Spleen (tissue), 11 donors: ENCODE measurements around the gene ZNF700. TPM values are rescaled to one million over a fixed set of nuclear protein-coding genes. Genes with fewer than 3 reads are reported as not detected.

Source experiments
- DNase-seq: peaks from one replicate; pipeline ENCODE4 v3.0.0-alpha.2; 2020
- H3K27ac ChIP-seq, 8 donors: fragments of 200-600 bp; sonication (generic) in 7 of 8; 1 replicate in 4 of 8; 2 replicates in 4 of 8; pipeline versions ENCODE4 v1.5.0 to v1.8.0; 2016 to 2021; ENCODE audit warnings: inconsistent platforms in 4 of 8, mild to moderate bottlenecking in 4 of 8, moderate library complexity in 1 of 8
- H3K27me3 ChIP-seq, 7 donors: fragments of 200-600 bp; sonication (generic) in 6 of 7; replicated peaks in 1 of 7; 1 replicate in 4 of 7; 2 replicates in 3 of 7; pipeline versions ENCODE4 v1.5.0 to v1.8.0; 2016 to 2021; ENCODE audit warnings: inconsistent platforms in 3 of 7, mild to moderate bottlenecking in 1 of 7
- H3K36me3 ChIP-seq, 6 donors: fragments of 200-600 bp; sonication (generic) in 5 of 6; 1 replicate in 4 of 6; 2 replicates in 2 of 6; pipeline versions ENCODE4 v1.5.0 to v1.8.0; 2016 to 2021; ENCODE audit warnings: inconsistent platforms in 2 of 6
- H3K4me1 ChIP-seq, 6 donors: fragments of 200-600 bp; sonication (generic) in 5 of 6; 1 replicate in 3 of 6; 2 replicates in 3 of 6; pipeline versions ENCODE4 v1.5.0 to v1.8.0; 2016 to 2021; ENCODE audit warnings: inconsistent platforms in 3 of 6
- H3K4me3 ChIP-seq, 8 donors: fragments of 200-600 bp; sonication (generic) in 7 of 8; 1 replicate in 4 of 8; 2 replicates in 4 of 8; pipeline versions ENCODE4 v1.5.0 to v1.8.0; 2016 to 2021; ENCODE audit warnings: inconsistent platforms in 4 of 8, mild to moderate bottlenecking in 4 of 8, moderate library complexity in 2 of 8
- H3K9me3 ChIP-seq, 8 donors: fragments of 200-600 bp; sonication (generic) in 7 of 8; 1 replicate in 4 of 8; 2 replicates in 4 of 8; pipeline versions ENCODE4 v1.5.0 to v1.8.0; 2016 to 2021; ENCODE audit warnings: inconsistent platforms in 4 of 8
- CTCF ChIP-seq, 11 experiments: fragments of 200-600 bp in 7 of 11; fragments of 450-650 bp in 4 of 11; sonication (generic) in 4 of 11; IDR thresholded peaks in 8 of 11; conservative IDR thresholded peaks in 3 of 11; 1 replicate in 7 of 11; 2 replicates in 4 of 11; pipeline versions ENCODE4 v1.4.0 to v1.8.0; 2016 to 2021; ENCODE audit warnings: antibody characterized with exemption in 11 of 11, inconsistent platforms in 4 of 11, mild to moderate bottlenecking in 1 of 11
- POLR2A ChIP-seq, 3 donors: fragments of 450-650 bp; IDR thresholded peaks; one replicate each; pipeline ENCODE4 v1.5.1; 2017; ENCODE audit warnings: antibody characterized with exemption in 3 of 3, mild to moderate bottlenecking in 1 of 3
- POLR2AphosphoS5 ChIP-seq, 3 donors: sonication (generic); formaldehyde crosslinking; IDR thresholded peaks; one replicate each; pipeline ENCODE4 v1.5.1; 2017; ENCODE audit warnings: antibody characterized with exemption in 3 of 3
- WGBS, 5 donors: extraction: QIAGEN DNeasy Blood & Tissue Kit in 3 of 5; methylation state at CpG; one replicate each; pipeline versions ENCODE4 v1.1.5 to v1.1.7; 2013 to 2018; 5-methylcytosine and 5-hydroxymethylcytosine counted together
- intact Hi-C: fragments of 100-400 bp; cut with DNase I; formaldehyde crosslinking; loops from one replicate; pipeline ENCODE4 v1.15.0; 2023; ENCODE audit warnings: low total_unique reads
- polyA plus RNA-seq, 3 donors: library from polyadenylated mRNA; stranded (reverse); fragments of 200-250 nt; gene quantifications; one replicate each; pipeline ENCODE4 v1.2.1, GENCODE V29; 2013
- total RNA-seq, 7 donors: library from RNA; depleted of rRNA in 3 of 7; stranded (reverse); fragments of >200 nt in 3 of 7; fragmentation: NEBNext Ultra II Directional in 4 of 7; extraction: Animal tissue kit (Norgen Biotek cat#: 25700) in 4 of 7; gene quantifications; one replicate each; pipeline versions ENCODE4 v1.1.0 to v1.2.1, GENCODE V29; 2016 to 2021
- donor health status: healthy with polysubstance abuse.
- donor health status: DM: no; HTN: no; CAD: no; lungs with moderate emphysema.
- donor health status: DM: no; HTN: no; CAD: no.
- donor health status: Bipolar disorder and iron deficiency.
- donor health status: healthy.
- donor health status: DM: no; HTN: no; CAD: no.
- donor health status: DM: yes; HTN: yes; CAD: no.

Gene ZNF700
- total and polyA plus RNA-seq, 10 donors, result 12.2 to 34.0 (median 24.3) TPM

DNA sequence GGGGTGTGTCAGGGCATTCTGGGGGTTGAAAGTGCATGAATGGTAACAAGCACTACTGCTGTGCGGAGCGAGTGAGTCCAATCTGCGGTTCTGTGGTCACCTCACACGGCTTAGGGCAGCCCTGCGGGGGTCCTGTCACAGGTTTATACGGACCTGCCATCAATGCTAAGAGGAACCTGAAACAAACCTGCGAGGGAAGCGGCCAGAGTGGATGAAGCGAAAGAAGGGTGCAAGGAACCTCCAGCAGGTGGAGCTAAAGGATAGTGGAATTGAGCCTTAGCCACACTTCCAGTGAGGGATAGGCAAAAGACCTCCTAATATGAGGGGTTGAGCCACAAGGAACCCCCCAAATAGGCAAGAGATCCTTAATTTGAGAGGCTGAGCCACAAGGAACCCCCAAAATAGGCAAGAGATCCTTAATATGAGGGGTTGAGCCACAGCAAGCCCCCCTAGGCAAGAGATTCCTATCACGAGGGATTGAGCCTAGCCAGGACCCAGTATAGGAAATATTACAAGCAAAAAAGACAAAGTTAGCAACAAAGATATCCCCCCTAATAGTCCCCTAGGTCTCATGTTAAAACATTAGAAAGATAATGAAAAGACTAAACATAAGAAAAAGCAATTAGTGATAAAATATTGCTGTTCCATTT, 43.6 kb upstream of the ZNF700 start:
- intact Hi-C loops, result loop anchor here (2.0 kb wide), 1 partner anchor 108 kb away; no protein-coding TSS in a partner anchor
- WGBS, 5 donors, result 15 to 25% (median 19%) methylated on average over 10 of the region's 10 CpGs
- Histone ChIP-seq H3K36me3 (no peaks in the 10 kb centered on the region), H3K4me1 (peaks cover 0 to 5% (median 2%) of the 10 kb centered on the region in 6 donors), H3K4me3 (peak overlapping the region in 1 of 8 donors; percentile 21), H3K27ac (no peak overlapping the region), H3K9me3 (peaks cover 0 to 13% (median 7%) of the 10 kb centered on the region in 8 donors), H3K27me3 (no peaks in the 10 kb centered on the region)
- TF ChIP-seq CTCF (IDR thresholded peaks at IDR 0.05 in 8 of 11, conservative IDR thresholded peaks at IDR 0.05 in 3 of 11), result peak; percentile 41 to 82 (median 74)
- TF ChIP-seq POLR2AphosphoS5 (IDR thresholded peaks at IDR 0.05), result no peak
- peak; percentile 75 for DNase-seq

- H3K27me3 ChIP-seq, result peaks cover 0 to 2% (median 0%) of the 10 kb centered on the region in 7 donors
- TF ChIP-seq CTCF (IDR thresholded peaks at IDR 0.05 in 8 of 11, conservative IDR thresholded peaks at IDR 0.05 in 3 of 11) (no peak), POLR2AphosphoS5 (IDR thresholded peaks at IDR 0.05) (no peak), POLR2A (IDR thresholded peaks at IDR 0.05) (no peak)
- no peak overlapping the region for H3K4me3 ChIP-seq
- no peak overlapping the region for H3K27ac ChIP-seq
- no peaks in the 10 kb centered on the region for H3K36me3 ChIP-seq
- peaks cover 0 to 18% (median 7%) of the 10 kb centered on the region in 8 donors for H3K9me3 ChIP-seq
- intact Hi-C loops, result no loop called here
- no peak for DNase-seq
- WGBS, 5 donors, result 32 to 41% (median 37%) methylated on average over 2 of the region's 2 CpGs
- peaks cover 0 to 12% (median 5%) of the 10 kb centered on the region in 6 donors for H3K4me1 ChIP-seq
Measured at GRCh38 chr19:11882606-11883005, 42.3 kb upstream of the ZNF700 start.

GRCh38 chr19:11887234-11887610, 37.7 kb upstream of the ZNF700 start:
- peaks cover 0 to 6% (median 0%) of the 10 kb centered on the region in 7 donors for H3K27me3 ChIP-seq
- peak overlapping the region in 5 of 8 donors; percentile 71 to 85 (median 83) for H3K27ac ChIP-seq
- no peak for DNase-seq
- peaks cover 0 to 23% (median 14%) of the 10 kb centered on the region in 6 donors for H3K4me1 ChIP-seq
- intact Hi-C loops, result no loop called here
- peak overlapping the region in 7 of 8 donors; percentile 58 to 81 (median 65) for H3K4me3 ChIP-seq
- H3K36me3 ChIP-seq, result no peaks in the 10 kb centered on the region
- peaks cover 0 to 9% (median 0%) of the 10 kb centered on the region in 8 donors for H3K9me3 ChIP-seq
- TF ChIP-seq CTCF (IDR thresholded peaks at IDR 0.05 in 8 of 11, conservative IDR thresholded peaks at IDR 0.05 in 3 of 11) (no peak), POLR2A (IDR thresholded peaks at IDR 0.05) (no peak), POLR2AphosphoS5 (IDR thresholded peaks at IDR 0.05) (no peak)
- 13 to 31% (median 18%) methylated on average over 7 of the region's 7 CpGs for WGBS, 5 donors
